HepG2 (cell line): ENCODE results near the gene THOP1. TPM values are rescaled to one million over a fixed set of nuclear protein-coding genes. Genes with fewer than 3 reads are reported as not detected.

Experiments
- ATAC-seq: fragments of 200-7000 bp; cut with Tn5 transposase; 3 replicates; pipeline ENCODE4 v1.9.1; 2020; ENCODE audit warnings: mild to moderate bottlenecking, moderate library complexity
- BruUV-seq: library from RNA; stranded (reverse); fragments of 400-500 nt; replicated peaks from 2 replicates; lab custom pipeline; 2021; lab: Mats Ljungman, UMichigan
- CTCF ChIA-PET: fragments of 300-600 bp; formaldehyde crosslinking; extraction: SDS; loops from one replicate; lab custom pipeline; 2021; ENCODE audit warnings: low total read pairs, inconsistent platforms, low intra/inter-chr PET ratio; lab: Yijun Ruan, JAX
- POLR2A ChIA-PET: fragments of 350-600 bp; sonication (Branson Sonifier 250); formaldehyde crosslinking; loops from one replicate; lab custom pipeline; 2020; ENCODE audit warnings: antibody characterized with exemption, inconsistent platforms; lab: Yijun Ruan, JAX
- DNase-seq: peaks from one replicate; pipeline ENCODE4 v3.0.0-alpha.2; 2015; ENCODE audit warnings: low spot score
- FAIRE-seq: peaks from 3 replicates; lab custom pipeline; 2011; peaks lifted over from hg19 to GRCh38; lab: Jason Lieb, UNC
- H2AFZ ChIP-seq: one replicate; pipeline ENCODE4 v1.6.1; 2011; ENCODE audit warnings: low read length, inconsistent platforms
- H3K27ac ChIP-seq: fragments of 300-600 bp; 3 replicates; pipeline ENCODE4 v1.8.0; 2011; ENCODE audit warnings: mixed run types, mild to moderate bottlenecking, mixed read lengths, low read length, inconsistent platforms; ENCODE audit not compliant: insufficient read depth; ENCODE audit errors: extremely low read length
- H3K27me3 ChIP-seq, 2 experiments: fragments of 200-600 bp in 1 of 2; 2 replicates in 1 of 2; 3 replicates in 1 of 2; pipeline versions ENCODE4 v1.6.0 to v1.8.0; 2011; ENCODE audit warnings: low read length in 2 of 2, mild to moderate bottlenecking in 2 of 2, moderate library complexity in 2 of 2, inconsistent platforms in 1 of 2; ENCODE audit not compliant: insufficient read depth in 2 of 2, control insufficient read depth in 1 of 2
- H3K36me3 ChIP-seq, 2 experiments: fragments of 200-600 bp in 1 of 2; replicated peaks in 1 of 2; 2 replicates in 1 of 2; 3 replicates in 1 of 2; pipeline versions ENCODE4 v1.5.1 to v1.8.0; 2011; ENCODE audit warnings: low read length in 2 of 2, inconsistent platforms in 1 of 2; ENCODE audit not compliant: insufficient read depth in 2 of 2, control insufficient read depth in 1 of 2
- H3K4me1 ChIP-seq: 2 replicates; pipeline ENCODE4 v1.5.1; 2012; ENCODE audit warnings: low read length, inconsistent platforms; ENCODE audit not compliant: insufficient read depth
- H3K4me2 ChIP-seq: 2 replicates; pipeline ENCODE4 v1.6.0; 2011; ENCODE audit warnings: low read depth, low read length, inconsistent platforms
- H3K4me3 ChIP-seq, 3 experiments: fragments of 200-600 bp in 1 of 3; sonication (generic), shearing (Covaris generic) in 1 of 3; replicated peaks in 1 of 3; 2 replicates each; pipeline ENCODE4 v1.5.1; 2011 to 2016; ENCODE audit warnings: low read length in 3 of 3, inconsistent platforms in 2 of 3, low read depth in 2 of 3, mild to moderate bottlenecking in 2 of 3, control low read depth in 1 of 3, mixed read lengths in 1 of 3; ENCODE audit not compliant: insufficient read depth in 1 of 3
- H3K79me2 ChIP-seq: one replicate; pipeline ENCODE4 v1.6.1; 2011; ENCODE audit warnings: low read length, inconsistent platforms; ENCODE audit not compliant: insufficient read depth
- H3K9ac ChIP-seq: 2 replicates; pipeline ENCODE4 v1.6.0; 2011; ENCODE audit warnings: mild to moderate bottlenecking, low read depth, low read length, inconsistent platforms; ENCODE audit not compliant: insufficient read depth
- H3K9me3 ChIP-seq: 2 replicates; pipeline ENCODE4 v1.5.1; 2012; ENCODE audit warnings: mild to moderate bottlenecking, low read length
- H4K20me1 ChIP-seq: 2 replicates; pipeline ENCODE4 v1.6.0; 2011; ENCODE audit warnings: inconsistent platforms, mild to moderate bottlenecking, low read length, moderate library complexity; ENCODE audit not compliant: insufficient read depth
- CHD4 ChIP-seq: fragments of 200-600 bp; sonication (generic); IDR thresholded peaks from 2 replicates; pipeline ENCODE4 v1.7.0; 2017; ENCODE audit warnings: mild to moderate bottlenecking, low read length, borderline replicate concordance
- HMGA1 ChIP-seq: sonication (generic); formaldehyde crosslinking; conservative IDR thresholded peaks from 2 replicates; pipeline ENCODE4 v1.4.0; 2020; ENCODE audit warnings: missing genetic modification reagents
- LRRFIP1 ChIP-seq: sonication (generic); formaldehyde crosslinking; conservative IDR thresholded peaks from 2 replicates; pipeline ENCODE4 v1.4.0; 2020; ENCODE audit warnings: missing genetic modification reagents
- MBD4 ChIP-seq: IDR thresholded peaks from 2 replicates; pipeline ENCODE4 v1.6.1; 2012; ENCODE audit warnings: low read length, inconsistent platforms, borderline replicate concordance
- NFIC ChIP-seq: IDR thresholded peaks from 2 replicates; pipeline ENCODE4 v1.6.1; 2012; ENCODE audit warnings: mild to moderate bottlenecking, low read length, inconsistent platforms
- PITX1 ChIP-seq: sonication (generic); formaldehyde crosslinking; IDR thresholded peaks from 2 replicates; pipeline ENCODE4 v1.5.1; 2020; ENCODE audit warnings: mild to moderate bottlenecking, missing genetic modification reagents
- PRDM10 ChIP-seq: sonication (generic); formaldehyde crosslinking; IDR thresholded peaks from 2 replicates; pipeline ENCODE4 v1.4.0; 2020; ENCODE audit warnings: low read depth, missing genetic modification reagents
- PTBP1 ChIP-seq: fragments of 200-400 bp; formaldehyde crosslinking; IDR thresholded peaks from 2 replicates; pipeline ENCODE4 v1.6.1; 2018; ENCODE audit warnings: low read length, low read depth; ENCODE audit not compliant: poor library complexity, severe bottlenecking
- SAFB2 ChIP-seq: sonication (generic); formaldehyde crosslinking; IDR thresholded peaks from 2 replicates; pipeline ENCODE4 v1.5.1; 2020; ENCODE audit warnings: missing genetic modification reagents, low read depth, mild to moderate bottlenecking, borderline replicate concordance
- ZFP37 ChIP-seq: sonication (generic); formaldehyde crosslinking; IDR thresholded peaks from 2 replicates; pipeline ENCODE4 v1.4.0; 2020; ENCODE audit warnings: missing genetic modification reagents, borderline replicate concordance
- ZNF503 ChIP-seq: sonication (generic); formaldehyde crosslinking; IDR thresholded peaks from 2 replicates; pipeline ENCODE4 v1.4.0; 2020; ENCODE audit warnings: missing genetic modification reagents
- WGBS: methylation state at CpG from one replicate; pipeline ENCODE4 v1.1.6; 2017; ENCODE audit warnings: low lambda C conversion rate; 5-methylcytosine and 5-hydroxymethylcytosine counted together
- in situ Hi-C: cut with HindIII; loops from 2 replicates; pipeline ENCODE4 v1.10.0; 2017; ENCODE audit warnings: low pct_unique_long_range_greater_than_20kb; ENCODE audit not compliant: extremely low pct_ligation_motif_present
- intact Hi-C: fragments of 100-400 bp; cut with micrococcal nuclease; formaldehyde crosslinking; loops from one replicate; pipeline ENCODE4 v1.10.0; 2022; ENCODE audit not compliant: unreplicated experiment
- polyA plus RNA-seq, 8 experiments: library from polyadenylated mRNA; depleted of rRNA in 3 of 8; stranded (reverse) in 7 of 8; unstranded in 1 of 8; fragments of >200 nt; fragmentation: Illumina TruSeq in 4 of 8; extraction: Trizol in 4 of 8; gene quantifications; 2 replicates each; pipeline versions ENCODE4 v1.2.1 to v1.2.3, GENCODE V29; 2011 to 2016; ENCODE audit warnings: low read depth in 4 of 8, missing spikeins in 1 of 8, mixed read lengths in 1 of 8; ENCODE audit not compliant: insufficient read depth in 1 of 8
- total RNA-seq, 5 experiments: library from RNA; depleted of rRNA; stranded (reverse); fragments of >200 nt; fragmentation: Illumina TruSeq; extraction: Trizol; gene quantifications; 2 replicates each; pipeline ENCODE4 v1.2.3, GENCODE V29; 2016; ENCODE audit warnings: low read depth in 1 of 5
- TF ChIP-seq, protein P1 (sequence below): sonication (generic); formaldehyde crosslinking; IDR thresholded peaks from 2 replicates; pipeline ENCODE4 v1.5.0; 2020; ENCODE audit warnings: mild to moderate bottlenecking, low read depth, missing genetic modification reagents, borderline replicate concordance

THOP1 gene
- total and polyA plus RNA-seq, 2 of the 13 experiments (the other 11 are each of a cell fraction or from before 2014, with no cell fraction given) = 74.4 to 116 TPM

GRCh38 chr19:2822846-2823245 lies 37.5 kb downstream of the THOP1 start:
- Histone ChIP-seq H3K9me3 (no peaks in the 10 kb centered on the region), H2AFZ (no peak overlapping the region), H3K27ac (no peak overlapping the region), H3K4me3 (no peak overlapping the region), H3K36me3 (no peaks in the 10 kb centered on the region; a peak in 1 of 5 replicates), H3K27me3 (no peaks in the 10 kb centered on the region), H3K4me2 (no peak overlapping the region), H3K4me1 (peaks cover 8% of the 10 kb centered on the region), H3K79me2 (no peaks in the 10 kb centered on the region), H4K20me1 (no peaks in the 10 kb centered on the region), H3K9ac (no peak overlapping the region)
- CTCF ChIA-PET = no interaction called here
- POLR2A ChIA-PET = interaction anchor here (0.8 to 3.4 kb wide), 4 partner anchors 15 to 64 kb away, joined by 3 to 9 read pairs (median 4); partner anchors contain the start of gene ZNF556
- no peak for DNase-seq
- no peak for ATAC-seq
- in situ Hi-C loops (no loop called here), intact Hi-C loops (no loop called here)
- 89% methylated on average over 2 of the region's 5 CpGs for WGBS
- FAIRE-seq = no peak
- BruUV-seq = no TSS peak
- TF ChIP-seq, protein P1, sequence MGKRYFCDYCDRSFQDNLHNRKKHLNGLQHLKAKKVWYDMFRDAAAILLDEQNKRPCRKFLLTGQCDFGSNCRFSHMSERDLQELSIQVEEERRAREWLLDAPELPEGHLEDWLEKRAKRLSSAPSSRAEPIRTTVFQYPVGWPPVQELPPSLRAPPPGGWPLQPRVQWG (CRISPR knock-in tag) = no peak
- TF ChIP-seq PTBP1 (no peak), SAFB2 (CRISPR knock-in tag) (no peak), ZNF503 (CRISPR knock-in tag) (no peak), HMGA1 (no peak), LRRFIP1 (CRISPR knock-in tag) (no peak), PRDM10 (CRISPR knock-in tag) (no peak), ZFP37 (CRISPR knock-in tag) (no peak), MBD4 (no peak), PITX1 (CRISPR knock-in tag) (no peak), CHD4 (no peak), NFIC (no peak)
